ENCODE measurements around the gene AHRR. TPM values are rescaled to one million over a fixed set of nuclear protein-coding genes. Genes with fewer than 3 reads are reported as not detected.

AHRR gene
- total RNA-seq, 2 experiments from 2014 or later = 2.2 to 3.4 TPM

DNA sequence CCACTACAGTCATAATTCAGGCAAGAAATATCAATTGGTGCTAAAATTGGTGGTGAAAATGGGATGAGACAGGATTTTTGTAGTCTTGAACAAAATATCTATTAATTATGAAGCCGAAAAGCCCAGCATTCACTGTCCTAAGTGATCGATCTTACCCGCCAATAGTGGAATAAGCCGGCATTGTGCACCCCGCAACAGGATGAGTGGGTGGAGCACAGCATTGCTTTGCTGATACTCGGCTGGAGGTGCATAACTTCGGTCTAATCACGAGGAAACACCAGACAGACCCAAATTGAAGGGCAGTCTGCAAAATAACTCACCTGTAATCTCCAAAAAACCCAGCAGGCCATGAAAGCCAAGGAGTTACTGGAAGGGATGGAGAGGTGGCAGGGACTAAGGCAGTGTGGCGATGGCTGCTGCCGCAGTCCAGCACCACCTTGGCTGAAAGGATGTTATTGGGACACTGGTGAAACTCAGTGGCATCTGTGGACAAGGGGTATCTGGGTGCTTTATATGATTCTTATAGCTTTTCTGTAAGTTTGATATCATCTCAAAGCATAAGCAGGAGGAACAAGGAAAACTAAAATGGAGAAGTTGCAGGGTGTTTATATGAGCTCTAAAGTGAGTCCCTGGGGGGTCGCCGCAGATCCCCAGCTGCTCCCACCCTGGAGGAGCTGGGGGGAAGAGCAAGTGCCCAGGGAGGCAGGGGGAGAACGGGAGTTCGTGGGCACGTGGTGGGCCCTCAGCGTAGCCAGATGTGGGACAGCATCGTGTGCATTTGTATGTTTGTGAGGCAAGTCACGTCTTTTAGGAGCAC lies 45.2 kb downstream of the AHRR start:
- Histone ChIP-seq H2AFZ (ENCODE audit: low read length) (no peak overlapping the region), H3K4me1 (ENCODE audit: insufficient read depth, low read length, poor library complexity, severe bottlenecking) (peaks cover 13% of the 10 kb centered on the region), H3K9me3 (ENCODE audit: low read length) (no peaks in the 10 kb centered on the region), H3K36me3 (ENCODE audit: insufficient read depth, low read length) (no peaks in the 10 kb centered on the region), H3K79me2 (ENCODE audit: insufficient read depth, low read depth, low read length) (no peaks in the 10 kb centered on the region), H4K20me1 (ENCODE audit: insufficient read depth, low read length) (no peaks in the 10 kb centered on the region), H3K27ac (ENCODE audit: low read depth, low read length, poor library complexity, severe bottlenecking) (no peak overlapping the region), H3K4me3 (ENCODE audit: low read depth, low read length, poor library complexity, severe bottlenecking) (no peak overlapping the region), H3K4me2 (ENCODE audit: low read length) (no peak overlapping the region), H3K9me2 (ENCODE audit: insufficient read depth, low read length) (no peaks in the 10 kb centered on the region)
- intact Hi-C loops (cut with micrococcal nuclease; ENCODE audit: unreplicated experiment) = no loop called here
- no peak for DNase-seq (ENCODE audit: low spot score)
- BruUV-seq (replicated peaks) = no TSS peak
- ChIA-PET CTCF (ENCODE audit: unreplicated experiment) (no interaction called here), POLR2A (no interaction called here)
- TF ChIP-seq EZH2phosphoT487 (IDR thresholded peaks at IDR 0.05; ENCODE audit: borderline replicate concordance, low read depth, low read length) = no peak
- TF ChIP-seq, protein P1, sequence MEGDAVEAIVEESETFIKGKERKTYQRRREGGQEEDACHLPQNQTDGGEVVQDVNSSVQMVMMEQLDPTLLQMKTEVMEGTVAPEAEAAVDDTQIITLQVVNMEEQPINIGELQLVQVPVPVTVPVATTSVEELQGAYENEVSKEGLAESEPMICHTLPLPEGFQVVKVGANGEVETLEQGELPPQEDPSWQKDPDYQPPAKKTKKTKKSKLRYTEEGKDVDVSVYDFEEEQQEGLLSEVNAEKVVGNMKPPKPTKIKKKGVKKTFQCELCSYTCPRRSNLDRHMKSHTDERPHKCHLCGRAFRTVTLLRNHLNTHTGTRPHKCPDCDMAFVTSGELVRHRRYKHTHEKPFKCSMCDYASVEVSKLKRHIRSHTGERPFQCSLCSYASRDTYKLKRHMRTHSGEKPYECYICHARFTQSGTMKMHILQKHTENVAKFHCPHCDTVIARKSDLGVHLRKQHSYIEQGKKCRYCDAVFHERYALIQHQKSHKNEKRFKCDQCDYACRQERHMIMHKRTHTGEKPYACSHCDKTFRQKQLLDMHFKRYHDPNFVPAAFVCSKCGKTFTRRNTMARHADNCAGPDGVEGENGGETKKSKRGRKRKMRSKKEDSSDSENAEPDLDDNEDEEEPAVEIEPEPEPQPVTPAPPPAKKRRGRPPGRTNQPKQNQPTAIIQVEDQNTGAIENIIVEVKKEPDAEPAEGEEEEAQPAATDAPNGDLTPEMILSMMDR (conservative IDR thresholded peaks at IDR 0.05; ENCODE audit: low read length) = no peak

DNA sequence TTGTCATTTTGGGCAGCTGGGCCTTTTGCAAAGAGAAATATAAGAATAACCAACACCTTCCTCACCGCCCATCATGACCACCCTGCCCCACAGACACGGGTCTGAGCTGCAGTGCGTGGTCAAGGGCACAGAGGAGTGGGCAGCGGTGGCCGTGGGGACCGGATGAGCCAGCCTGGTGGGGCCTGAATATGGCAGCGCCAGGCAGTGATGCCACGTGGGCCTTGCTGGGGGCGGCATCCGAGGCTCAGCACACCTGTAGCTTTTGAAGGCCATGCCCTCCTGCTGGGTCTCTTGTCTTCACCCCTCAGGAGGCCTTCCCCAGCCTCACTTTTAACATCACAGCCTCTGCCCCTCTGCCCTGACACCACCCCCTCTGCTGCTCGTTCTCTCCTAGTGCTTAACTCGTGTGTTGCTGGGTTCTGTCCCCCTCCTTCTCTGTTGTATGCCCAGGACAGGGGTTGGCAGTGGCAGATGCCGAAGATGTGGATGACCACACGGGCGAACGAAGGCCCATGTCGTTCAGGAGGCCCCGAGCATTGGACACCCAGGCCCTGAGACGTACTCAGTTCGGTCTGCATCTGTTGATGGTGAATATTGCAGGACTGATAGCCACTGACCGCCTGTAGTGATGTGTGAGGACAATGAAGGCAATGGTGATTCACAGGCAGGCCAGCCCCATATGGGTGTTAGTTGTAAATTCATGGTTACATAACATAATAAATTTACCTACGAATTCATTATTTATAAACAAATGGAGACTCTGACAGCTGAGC lies 46.0 kb downstream of the AHRR start:
- H3K4me3 ChIP-seq (ENCODE audit: low read depth, low read length, poor library complexity, severe bottlenecking) = no peak overlapping the region
- peaks cover 13% of the 10 kb centered on the region for H3K4me1 ChIP-seq (ENCODE audit: insufficient read depth, low read length, poor library complexity, severe bottlenecking)
- H3K9me3 ChIP-seq (ENCODE audit: low read length) = no peaks in the 10 kb centered on the region
- H4K20me1 ChIP-seq (ENCODE audit: insufficient read depth, low read length) = no peaks in the 10 kb centered on the region
- H3K4me2 ChIP-seq (ENCODE audit: low read length) = no peak overlapping the region
- no peaks in the 10 kb centered on the region for H3K79me2 ChIP-seq (ENCODE audit: insufficient read depth, low read depth, low read length)
- no peak overlapping the region for H3K27ac ChIP-seq (ENCODE audit: low read depth, low read length, poor library complexity, severe bottlenecking)
- DNase-seq (ENCODE audit: low spot score) = no peak
- intact Hi-C loops (cut with micrococcal nuclease; ENCODE audit: unreplicated experiment) = no loop called here
- BruUV-seq (replicated peaks) = no TSS peak
- H2AFZ ChIP-seq (ENCODE audit: low read length) = no peak overlapping the region
- POLR2A ChIA-PET = no interaction called here
- no peaks in the 10 kb centered on the region for H3K36me3 ChIP-seq (ENCODE audit: insufficient read depth, low read length)
- CTCF ChIA-PET (ENCODE audit: unreplicated experiment) = no interaction called here
- H3K9me2 ChIP-seq (ENCODE audit: insufficient read depth, low read length) = no peaks in the 10 kb centered on the region
- TF ChIP-seq, protein P1 (conservative IDR thresholded peaks at IDR 0.05; ENCODE audit: low read length) = no peak
- TF ChIP-seq EZH2phosphoT487 (IDR thresholded peaks at IDR 0.05; ENCODE audit: borderline replicate concordance, low read depth, low read length) = no peak

All from OCI-LY7 (cell line).